NCI-H1092 treated with DMSO at 0.1 percent for 48 hours (cell line): ENCODE results near the gene DUOX1.
"Not testable (repeated sequence)": the region's sequence is repeated elsewhere in the genome, so short reads cannot be mapped to it uniquely, and the experiment has no call there.

Experiments used
- DNase-seq: peaks from one replicate; lab custom pipeline; 2025; lab: John Stamatoyannopoulos, UW

DUOX1 gene

DNA sequence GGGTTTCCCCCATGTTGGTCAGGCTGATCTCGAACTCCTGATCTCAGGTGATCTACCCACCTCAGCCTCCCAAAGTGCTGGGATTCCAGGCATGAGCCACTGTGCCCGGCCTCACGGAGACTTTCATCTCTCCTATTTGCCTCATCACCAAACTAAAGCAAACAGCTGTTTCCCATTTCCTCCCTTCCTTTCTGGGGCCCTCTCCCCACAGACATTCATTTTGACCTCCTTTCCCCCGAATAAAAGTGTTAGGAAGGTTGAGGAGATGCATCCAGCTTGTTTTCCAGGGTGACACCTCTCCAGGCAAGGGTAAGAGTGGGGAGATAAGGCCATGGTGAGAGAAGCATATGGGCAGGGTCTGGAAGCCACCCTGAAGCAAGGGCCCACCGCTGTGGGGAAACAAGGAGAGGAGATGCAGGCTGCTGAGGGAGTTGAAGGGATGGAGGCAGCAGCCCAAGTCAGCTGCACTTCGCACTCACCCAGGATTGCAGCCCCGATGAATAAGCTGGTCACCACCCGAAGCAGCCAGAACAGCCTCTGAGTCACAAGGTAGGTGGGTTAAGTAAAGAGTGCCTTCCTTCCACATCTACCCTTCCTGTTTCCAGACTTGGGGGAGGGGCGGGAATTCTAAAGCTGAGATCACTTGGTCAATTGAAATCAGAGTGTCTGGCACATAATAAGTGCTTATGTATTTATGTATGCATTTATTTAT lies 7.9 kb upstream of the DUOX1 start:
- DNase-seq: no peak

DNA sequence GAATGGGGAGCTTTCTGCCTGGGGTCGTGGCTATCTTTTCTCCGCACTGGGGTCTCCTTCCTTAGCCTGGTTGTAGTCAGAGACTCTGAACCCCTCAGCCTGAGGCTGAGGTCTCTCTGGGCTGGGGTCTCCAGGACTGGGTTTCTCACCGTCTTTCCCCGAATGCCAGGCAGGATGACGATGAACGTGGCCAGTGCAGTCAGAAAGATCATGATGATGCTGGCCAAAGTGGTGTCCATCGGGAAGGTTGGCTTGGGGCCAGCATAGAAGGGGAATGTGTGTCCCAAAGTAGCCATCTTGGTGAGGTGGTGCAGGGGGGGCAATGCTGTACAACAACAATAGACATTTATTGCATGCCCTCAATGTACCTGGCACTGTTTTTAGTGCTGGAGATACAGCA lies 7.1 kb upstream of the DUOX1 start:
- DNase-seq: no peak

DNA sequence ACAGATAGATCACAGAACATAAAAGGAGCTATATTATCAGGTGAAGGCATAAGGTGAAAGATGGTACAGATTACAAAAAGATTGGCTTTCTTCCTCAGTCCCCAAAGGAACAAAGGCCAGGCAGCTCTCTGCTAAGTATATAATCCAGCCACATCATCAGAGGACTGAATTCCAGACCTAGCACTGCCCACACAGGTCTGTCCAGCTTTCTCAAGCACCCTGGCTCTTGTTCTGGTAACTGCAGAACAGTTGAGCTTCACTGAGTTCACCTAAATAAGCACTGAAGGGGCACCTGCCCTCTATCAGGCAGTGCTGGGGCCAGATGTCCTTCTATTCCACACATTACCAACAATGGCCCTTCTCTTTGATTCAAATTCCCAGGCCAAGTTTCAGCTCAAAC lies 6.4 kb upstream of the DUOX1 start:
- DNase-seq: no peak

DNA sequence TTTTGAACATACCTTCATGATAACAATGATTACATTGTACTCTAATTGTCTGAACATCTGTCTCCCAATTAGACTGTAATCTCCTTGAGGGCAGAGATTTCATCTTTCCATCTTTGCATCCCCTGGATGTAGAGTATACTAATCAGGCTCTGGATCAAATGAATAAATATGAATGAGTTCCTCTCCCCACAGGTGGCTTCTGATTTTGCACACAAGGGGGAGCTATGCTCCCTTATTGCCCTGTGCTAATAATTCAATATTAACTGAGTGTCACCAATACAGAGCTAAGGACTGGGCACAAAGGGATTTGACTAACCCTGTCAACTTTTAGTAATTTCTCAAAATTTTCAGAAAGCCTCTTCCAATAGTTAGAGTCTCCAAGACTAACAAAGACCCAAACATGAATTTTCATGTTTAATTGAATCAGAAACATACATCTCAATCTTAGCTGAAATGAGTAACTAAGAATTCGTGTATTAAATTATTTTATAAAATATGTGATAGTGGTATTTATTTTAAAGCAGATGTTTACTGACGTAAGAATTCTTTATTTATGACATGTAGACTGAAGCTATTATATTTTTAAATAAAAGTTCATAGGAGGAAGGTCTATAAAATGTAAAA lies 3.1 kb upstream of the DUOX1 start:
- no peak for DNase-seq

DNA sequence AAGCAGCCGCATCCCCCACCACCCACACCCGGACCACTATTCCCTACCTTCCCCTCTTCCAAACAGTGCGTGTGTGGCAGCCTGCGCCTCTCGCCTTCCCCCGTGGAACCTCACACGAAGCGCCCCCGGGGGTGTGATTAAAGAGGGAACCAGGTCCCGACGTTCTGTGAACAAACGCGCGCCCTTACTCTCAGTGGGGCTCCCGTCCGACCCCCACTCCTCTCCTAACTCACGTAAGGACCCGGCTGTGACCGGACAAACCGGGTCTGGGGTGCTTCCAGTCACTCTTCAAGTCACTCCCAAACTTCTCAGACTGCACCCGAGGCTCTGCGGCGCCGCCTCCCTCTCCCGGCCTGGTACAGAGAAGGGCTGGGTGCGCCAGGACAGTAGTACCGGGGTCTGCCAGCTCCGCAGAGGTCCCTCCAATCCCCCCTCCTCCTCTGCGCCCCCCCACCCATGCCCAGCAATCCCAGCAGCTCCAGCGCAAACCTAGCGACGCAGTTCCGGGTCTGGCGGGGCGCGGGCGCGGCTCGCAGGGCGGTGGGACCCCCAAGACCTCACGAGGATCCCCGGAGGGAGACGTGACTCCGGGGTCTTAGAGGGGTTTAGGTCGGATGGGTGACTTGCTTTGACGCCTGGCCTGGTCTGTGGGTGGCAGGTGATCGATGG lies 689 bp upstream of the DUOX1 start:
- DNase-seq: no peak

DNA sequence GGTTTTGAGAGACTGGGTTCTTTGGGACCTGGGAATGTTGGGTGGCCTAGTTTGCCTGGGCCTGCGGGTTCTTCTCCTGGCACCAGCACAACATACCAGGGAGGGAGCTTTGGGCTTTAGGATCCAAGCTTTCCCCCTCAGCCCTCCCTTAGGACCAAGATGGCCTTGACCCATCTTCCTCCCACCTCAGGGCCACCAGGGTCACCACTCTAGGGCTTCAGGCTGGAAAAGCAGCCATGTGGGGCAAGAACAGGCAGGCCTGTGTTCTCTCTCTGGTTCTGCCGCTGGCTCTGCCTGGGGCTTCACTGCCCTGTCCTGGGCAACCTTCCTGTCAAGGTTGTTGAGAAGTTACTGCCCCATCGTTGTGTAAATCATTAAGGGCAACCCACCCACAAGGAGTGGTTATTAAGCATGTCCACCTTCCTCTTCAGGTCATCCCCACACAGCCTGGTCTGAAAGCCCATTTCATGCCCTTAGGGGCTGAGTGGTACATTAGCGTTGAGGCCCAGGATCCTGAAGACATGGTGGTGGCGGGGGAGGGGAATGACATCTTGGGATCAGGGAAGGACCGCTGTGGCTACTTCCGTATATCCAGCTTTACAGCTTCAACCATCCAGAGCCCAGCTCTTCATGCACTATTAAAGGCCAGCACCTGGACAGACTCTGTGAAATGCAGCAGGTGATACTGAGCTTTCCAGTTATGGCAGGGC lies 652 bp downstream of the DUOX1 start:
- DNase-seq: no peak

DNA sequence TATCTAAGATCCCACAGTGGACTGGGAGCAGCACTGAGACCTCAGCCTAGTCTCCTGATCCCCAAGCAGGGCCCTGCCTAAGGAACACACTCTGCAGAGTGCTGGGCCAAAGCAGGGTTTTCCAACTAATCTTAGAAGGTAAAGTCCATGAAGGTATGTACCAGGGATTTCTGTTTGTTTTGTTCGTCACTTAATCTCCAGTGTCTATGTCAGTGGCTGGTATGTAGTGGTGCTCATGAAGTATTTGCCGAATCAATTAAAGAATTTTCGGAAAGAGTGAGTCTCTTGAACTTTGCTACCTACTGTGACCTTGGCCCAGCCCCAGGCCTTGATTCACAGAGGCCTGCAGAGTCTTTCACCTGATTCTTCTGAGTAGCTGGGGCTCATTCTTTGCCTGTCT lies 1.7 kb downstream of the DUOX1 start:
- no peak for DNase-seq

DNA sequence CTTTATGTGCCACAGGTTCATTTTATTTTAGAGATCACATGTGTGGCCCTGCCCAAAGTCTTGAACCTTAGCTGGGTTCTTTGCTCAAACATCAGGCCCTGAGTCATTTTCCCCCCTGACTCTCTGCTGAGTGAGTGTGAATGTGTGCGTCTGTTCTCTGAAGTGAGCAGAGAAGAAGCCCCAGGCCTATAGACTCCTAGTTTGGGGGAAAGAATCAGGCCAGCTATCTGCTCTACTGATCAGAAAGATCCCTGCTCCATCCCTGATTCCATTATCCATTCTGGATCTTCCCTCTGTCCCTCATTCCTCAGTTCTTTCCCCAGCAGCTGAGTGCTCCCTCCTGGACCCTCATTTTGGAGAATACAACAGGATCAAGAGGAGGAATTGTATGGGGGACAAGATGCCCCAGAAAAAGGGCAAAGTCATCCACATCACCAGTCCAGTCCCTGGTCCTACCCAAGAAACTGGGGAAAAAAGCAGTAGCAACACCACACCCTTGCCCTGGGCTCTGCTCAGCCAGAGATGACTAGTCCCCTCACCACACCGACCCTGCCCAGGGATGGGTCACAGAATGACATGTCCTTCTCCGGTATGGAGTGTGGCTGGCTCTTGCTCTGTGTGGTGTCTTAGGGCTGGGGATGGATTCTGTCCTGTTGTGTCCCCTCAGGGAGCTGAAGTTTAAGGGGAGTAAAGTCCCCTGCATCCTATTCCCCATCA lies 3.2 kb downstream of the DUOX1 start:
- no peak for DNase-seq

DNA sequence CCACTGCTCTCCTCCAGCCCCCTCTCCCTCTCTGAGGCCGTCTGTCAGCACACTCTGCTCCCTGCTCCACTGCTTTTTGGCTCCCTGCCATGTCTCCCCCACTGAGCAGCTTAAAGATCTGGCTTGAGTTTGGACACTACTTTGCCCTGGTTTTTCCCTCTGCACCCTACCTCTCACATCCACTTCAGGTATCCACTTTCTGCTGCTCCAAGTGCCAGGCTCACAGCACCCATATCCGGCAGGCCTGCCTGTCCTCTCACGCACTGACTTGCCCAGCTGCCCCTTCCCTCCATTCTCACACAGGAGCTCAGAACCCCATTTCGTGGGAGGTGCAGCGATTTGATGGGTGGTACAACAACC lies 3.7 kb downstream of the DUOX1 start:
- no peak for DNase-seq

DNA sequence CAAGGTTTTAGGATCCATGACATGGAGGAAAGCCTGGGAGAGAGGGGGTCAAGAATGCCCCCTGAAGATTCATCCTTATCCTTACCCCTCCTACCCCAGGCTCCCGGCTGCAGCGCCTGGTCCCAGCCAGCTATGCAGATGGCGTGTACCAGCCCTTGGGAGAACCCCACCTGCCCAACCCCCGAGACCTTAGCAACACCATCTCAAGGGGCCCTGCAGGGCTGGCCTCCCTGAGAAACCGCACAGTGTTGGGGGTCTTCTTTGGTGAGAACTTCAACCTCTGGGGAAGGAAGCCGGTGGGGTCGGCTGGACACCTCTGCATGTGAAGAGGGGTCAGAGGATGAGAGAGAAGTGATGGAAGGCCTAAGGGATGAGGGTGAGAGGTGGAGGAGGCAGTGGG lies 4.3 kb downstream of the DUOX1 start:
- DNase-seq: no peak

DNA sequence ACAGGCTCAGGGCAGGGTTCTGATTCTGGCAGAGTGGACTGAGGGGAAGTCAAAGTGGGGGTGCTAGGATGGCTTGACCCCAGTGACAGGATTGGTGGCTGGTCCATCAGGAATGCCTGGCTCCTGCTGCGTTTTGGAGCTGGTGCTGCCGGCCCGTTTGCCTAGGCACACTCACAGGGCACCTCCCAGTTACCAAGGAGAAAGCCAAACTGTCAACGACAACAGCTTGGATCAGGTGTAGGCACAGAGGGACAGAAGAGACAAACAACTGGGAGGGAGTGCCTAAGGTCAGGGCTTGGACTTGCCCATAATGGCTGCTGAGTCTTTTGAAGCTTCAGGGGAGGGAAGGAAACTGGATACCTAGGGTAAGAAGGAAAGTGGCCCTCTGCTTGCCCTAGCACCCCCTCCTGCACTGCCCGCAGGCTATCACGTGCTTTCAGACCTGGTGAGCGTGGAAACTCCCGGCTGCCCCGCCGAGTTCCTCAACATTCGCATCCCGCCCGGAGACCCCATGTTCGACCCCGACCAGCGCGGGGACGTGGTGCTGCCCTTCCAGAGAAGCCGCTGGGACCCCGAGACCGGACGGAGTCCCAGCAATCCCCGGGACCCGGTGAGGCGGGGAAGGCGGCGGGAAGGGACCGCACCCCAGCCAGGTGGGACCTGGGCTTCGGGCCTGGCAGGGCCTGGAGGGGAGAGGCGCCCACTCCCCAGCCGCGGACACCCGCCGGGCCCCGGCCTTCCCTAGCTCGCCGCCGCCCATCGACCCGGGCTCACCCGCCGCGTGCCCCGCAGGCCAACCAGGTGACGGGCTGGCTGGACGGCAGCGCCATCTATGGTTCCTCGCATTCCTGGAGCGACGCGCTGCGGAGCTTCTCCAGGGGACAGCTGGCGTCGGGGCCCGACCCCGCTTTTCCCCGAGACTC lies 5.1 kb downstream of the DUOX1 start:
- no peak for DNase-seq

DNA sequence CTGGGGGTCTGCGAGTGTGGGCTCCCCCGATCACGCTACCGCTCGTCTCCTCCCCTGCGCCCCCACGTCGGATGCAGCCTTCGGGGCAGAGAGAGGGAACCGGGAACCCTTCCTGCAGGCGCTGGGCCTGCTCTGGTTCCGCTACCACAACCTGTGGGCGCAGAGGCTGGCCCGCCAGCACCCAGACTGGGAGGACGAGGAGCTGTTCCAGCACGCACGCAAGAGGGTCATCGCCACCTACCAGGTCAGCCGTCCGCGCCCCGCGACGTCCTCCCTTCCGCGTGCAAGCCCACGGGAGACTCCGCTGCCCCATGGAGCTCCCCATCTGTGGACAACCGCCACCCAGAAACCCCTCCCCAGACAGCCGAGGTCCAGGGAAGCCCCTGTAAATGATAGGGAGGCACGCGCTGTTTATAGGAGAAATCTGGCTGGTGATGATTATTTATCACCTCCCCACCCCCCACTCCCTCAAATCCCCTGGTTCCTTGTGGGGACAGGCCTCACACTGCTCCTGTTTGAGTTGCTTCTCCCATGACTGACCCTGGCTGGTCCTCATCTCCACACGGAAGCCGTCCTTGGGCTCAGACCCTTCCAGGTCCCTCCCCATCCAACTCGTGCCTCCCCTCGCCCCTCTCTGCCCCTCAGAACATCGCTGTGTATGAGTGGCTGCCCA lies 6.0 kb downstream of the DUOX1 start:
- not testable (repeated sequence) for DNase-seq

DNA sequence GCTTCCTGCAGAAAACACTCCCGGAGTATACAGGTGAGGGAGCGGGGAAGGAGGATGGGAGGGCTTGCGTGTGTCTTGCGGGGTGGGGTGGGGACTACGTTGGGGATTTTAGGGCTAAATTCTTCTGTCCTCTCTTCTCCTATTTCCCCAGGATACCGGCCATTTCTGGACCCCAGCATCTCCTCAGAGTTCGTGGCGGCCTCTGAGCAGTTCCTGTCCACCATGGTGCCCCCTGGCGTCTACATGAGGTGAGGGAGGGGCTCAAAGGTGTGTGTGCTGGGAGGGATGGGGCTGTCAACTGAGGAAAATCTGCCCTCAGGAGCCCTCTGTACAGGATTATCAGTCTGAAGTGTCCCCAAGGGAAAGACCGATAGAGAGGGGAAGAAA lies 6.6 kb downstream of the DUOX1 start:
- no peak for DNase-seq

DNA sequence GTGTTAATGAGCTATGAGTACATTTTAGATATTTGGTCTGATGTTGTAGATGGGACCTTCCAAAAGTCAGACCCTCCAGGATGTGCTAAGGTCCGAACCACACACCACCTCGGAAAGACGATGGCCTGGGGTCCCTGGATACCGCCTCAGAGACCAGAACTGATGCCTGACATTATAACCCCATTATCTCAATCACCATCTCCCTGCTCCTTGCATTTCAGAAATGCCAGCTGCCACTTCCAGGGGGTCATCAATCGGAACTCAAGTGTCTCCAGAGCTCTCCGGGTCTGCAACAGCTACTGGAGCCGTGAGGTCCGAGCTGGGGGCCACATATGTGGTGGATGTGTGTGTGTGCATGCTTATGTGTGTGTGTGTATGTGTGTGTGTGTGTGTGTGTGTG lies 7.9 kb downstream of the DUOX1 start:
- no peak for DNase-seq

DNA sequence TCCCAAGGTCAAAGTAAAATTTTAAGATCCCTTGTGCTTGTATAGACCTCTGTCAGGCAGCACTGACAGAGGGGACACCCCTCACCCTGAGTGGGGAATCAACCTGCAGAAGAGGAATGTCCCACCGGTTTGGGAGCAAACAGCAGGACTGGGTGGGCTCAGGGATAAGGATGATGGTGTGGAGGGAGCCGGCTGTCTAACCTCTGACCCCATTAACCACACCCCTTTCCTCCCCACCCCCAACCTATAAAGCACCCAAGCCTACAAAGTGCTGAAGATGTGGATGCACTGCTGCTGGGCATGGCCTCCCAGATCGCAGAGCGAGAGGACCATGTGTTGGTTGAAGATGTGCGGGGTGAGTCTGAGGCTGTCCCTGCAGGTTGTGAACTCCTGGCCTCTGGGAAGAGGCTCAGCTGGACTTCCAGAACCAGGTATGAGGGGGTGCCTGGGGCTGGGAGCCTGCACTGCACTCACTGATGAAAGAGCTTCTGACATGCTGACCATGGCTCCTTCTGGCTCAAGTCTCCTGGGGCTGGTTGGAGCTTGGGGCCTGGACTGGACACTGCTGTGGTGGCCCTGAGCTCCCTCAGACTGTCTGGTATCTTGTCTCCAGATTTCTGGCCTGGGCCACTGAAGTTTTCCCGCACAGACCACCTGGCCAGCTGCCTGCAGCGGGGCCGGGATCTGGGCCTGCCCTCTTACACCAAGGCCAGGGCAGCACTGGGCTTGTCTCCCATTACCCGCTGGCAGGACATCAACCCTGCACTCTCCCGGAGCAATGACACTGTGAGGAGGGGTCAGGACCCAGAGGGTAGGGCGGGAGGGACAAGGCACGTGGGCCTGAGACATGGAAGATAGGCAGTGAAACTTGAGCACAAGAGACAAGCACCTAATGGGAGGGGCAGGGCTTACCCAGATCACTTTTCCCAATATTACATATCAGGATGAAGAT lies 9.3 kb downstream of the DUOX1 start:
- no peak for DNase-seq

DNA sequence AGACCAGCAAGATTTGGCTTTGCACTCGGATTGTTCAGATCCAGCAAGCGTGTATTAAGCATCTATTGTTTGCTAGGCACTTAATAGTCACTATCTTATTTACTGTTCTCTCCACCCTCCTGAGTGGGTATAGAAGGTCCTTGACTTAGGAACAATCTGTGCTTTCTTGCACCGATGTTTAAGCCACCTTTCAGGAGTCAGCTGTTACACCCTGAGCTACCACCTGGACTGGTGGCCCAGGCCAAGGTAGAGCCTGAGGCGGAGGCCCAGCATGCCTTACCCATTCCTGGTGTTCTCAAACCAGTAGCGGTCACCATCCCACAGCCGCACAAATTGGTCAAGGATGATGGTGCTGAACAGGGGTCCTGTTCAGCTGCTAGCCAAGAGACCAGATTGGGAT lies 10.0 kb downstream of the DUOX1 start:
- no peak for DNase-seq

DNA sequence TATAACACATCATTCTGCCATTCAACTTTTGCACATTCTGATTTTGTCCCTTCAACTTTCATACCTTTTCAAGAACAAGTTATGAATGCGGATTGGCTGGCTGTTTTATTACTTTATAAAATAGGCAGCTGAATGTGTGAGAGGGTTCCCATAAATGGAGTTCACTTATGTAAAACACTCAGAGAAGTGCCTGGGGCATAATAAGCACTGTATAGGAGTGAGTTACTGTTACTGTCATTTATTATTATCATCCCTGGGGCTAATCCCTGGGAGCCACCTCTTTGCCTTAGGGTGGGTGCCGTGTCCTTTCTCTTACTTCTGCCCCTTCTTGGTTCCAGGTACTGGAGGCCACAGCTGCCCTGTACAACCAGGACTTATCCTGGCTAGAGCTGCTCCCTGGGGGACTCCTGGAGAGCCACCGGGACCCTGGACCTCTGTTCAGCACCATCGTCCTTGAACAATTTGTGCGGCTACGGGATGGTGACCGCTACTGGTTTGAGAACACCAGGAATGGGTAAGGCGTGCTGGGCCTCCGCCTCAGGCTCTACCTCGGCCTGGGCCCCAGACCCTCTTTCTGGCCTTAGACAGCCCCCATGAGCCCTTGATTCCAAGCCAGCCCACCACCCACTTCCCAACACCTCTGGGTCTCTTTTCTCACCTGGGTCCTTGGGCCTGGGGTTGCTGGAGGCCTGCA lies 10.9 kb downstream of the DUOX1 start:
- no peak for DNase-seq

DNA sequence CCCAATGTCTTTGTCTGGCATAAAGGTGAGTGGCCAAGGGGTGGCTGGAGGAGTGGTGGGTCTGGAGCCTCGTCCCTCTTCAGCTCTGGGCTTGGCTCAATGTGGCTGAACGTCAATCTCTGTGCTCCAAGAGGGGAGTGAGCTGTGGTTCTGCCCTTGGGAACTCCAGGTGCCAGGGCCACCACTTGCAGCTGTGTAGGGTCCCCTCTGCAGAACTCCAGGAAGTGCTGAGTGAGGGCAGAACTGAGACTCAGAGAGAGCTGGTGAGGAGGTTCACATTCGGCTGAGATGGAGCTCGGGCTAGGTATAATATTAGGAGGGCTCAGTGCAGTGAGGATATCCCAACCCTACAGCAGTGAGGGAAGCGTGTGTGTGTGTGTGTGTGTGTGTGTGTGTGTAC lies 11.6 kb downstream of the DUOX1 start:
- no peak for DNase-seq

DNA sequence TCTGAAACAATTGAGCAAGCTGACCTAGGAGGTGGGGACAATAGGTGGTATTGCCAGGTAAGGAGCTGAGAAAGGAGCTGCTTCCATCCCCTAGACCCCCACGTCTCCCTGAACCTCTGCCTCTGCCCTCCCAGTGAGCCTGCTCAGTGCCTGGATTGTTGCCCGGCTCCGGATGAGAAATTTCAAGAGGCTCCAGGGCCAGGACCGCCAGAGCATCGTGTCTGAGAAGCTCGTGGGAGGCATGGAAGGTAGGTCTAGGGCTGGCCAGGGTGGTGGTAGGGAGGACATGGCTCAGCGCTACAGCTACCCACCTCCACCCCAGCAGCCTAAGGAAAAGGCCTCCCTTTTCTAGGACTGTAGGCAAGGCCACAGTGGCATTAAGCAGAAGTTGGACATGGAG lies 13.3 kb downstream of the DUOX1 start:
- DNase-seq: no peak
